H9 (cell line): ENCODE measurements around the gene EEF1AKMT3. TPM values are rescaled to one million over a fixed set of nuclear protein-coding genes. Genes with fewer than 3 reads are reported as not detected.

Experiments used
- DNase-seq: peaks from one replicate; pipeline ENCODE4 v3.0.0-alpha.2; 2017
- H2AFZ ChIP-seq: one replicate; pipeline ENCODE4 v1.6.1; 2013; ENCODE audit warnings: mild to moderate bottlenecking, low read length, control low read depth, moderate library complexity
- H2AK5ac ChIP-seq: 2 replicates; pipeline ENCODE4 v1.6.1; 2013; ENCODE audit warnings: low read length, control low read depth, mixed read lengths; ENCODE audit not compliant: insufficient read length
- H2BK120ac ChIP-seq: one replicate; pipeline ENCODE4 v1.6.1; 2013; ENCODE audit warnings: low read depth, mild to moderate bottlenecking, low read length, control low read depth, inconsistent platforms; ENCODE audit not compliant: poor library complexity, severe bottlenecking
- H2BK12ac ChIP-seq: 2 replicates; pipeline ENCODE4 v1.6.1; 2013; ENCODE audit warnings: low read length, control low read depth, mixed read lengths, low read depth; ENCODE audit not compliant: insufficient read length
- H2BK15ac ChIP-seq: 2 replicates; pipeline ENCODE4 v1.6.1; 2013; ENCODE audit warnings: low read depth, low read length, control low read depth
- H2BK20ac ChIP-seq: one replicate; pipeline ENCODE4 v1.6.1; 2013; ENCODE audit warnings: low read depth, mild to moderate bottlenecking, low read length, control low read depth, inconsistent platforms; ENCODE audit not compliant: poor library complexity, severe bottlenecking
- H2BK5ac ChIP-seq: 2 replicates; pipeline ENCODE4 v1.6.1; 2013; ENCODE audit warnings: low read length, control low read depth, mixed read lengths; ENCODE audit not compliant: insufficient read length
- H3K14ac ChIP-seq: 2 replicates; pipeline ENCODE4 v1.6.1; 2013; ENCODE audit warnings: low read length, control low read depth; ENCODE audit not compliant: insufficient read depth
- H3K18ac ChIP-seq: 2 replicates; pipeline ENCODE4 v1.6.1; 2013; ENCODE audit warnings: low read depth, mild to moderate bottlenecking, mixed read lengths, low read length, control low read depth; ENCODE audit not compliant: insufficient read length
- H3K23ac ChIP-seq: 2 replicates; pipeline ENCODE4 v1.6.1; 2013; ENCODE audit warnings: low read length, control low read depth, mixed read lengths, low read depth; ENCODE audit not compliant: insufficient read length
- H3K23me2 ChIP-seq: 2 replicates; pipeline ENCODE4 v1.6.1; 2013; ENCODE audit warnings: low read depth, mild to moderate bottlenecking, mixed read lengths, low read length, control low read depth; ENCODE audit not compliant: insufficient read length, poor library complexity, severe bottlenecking
- H3K27ac ChIP-seq: 2 replicates; pipeline ENCODE4 v1.5.1; 2013; ENCODE audit warnings: low read length, control low read depth, mixed read lengths, low read depth; ENCODE audit not compliant: insufficient read length
- H3K27me3 ChIP-seq: 2 replicates; pipeline ENCODE4 v1.6.1; 2013; ENCODE audit warnings: low read length, control low read depth, inconsistent platforms; ENCODE audit not compliant: insufficient read depth
- H3K4ac ChIP-seq: 2 replicates; pipeline ENCODE4 v1.6.1; 2013; ENCODE audit warnings: low read depth, mild to moderate bottlenecking, control low read depth, inconsistent platforms, low read length, moderate library complexity
- H3K4me1 ChIP-seq: 2 replicates; pipeline ENCODE4 v1.6.1; 2013; ENCODE audit warnings: low read length, control low read depth, inconsistent platforms; ENCODE audit not compliant: insufficient read depth
- H3K4me2 ChIP-seq: 2 replicates; pipeline ENCODE4 v1.6.1; 2013; ENCODE audit warnings: low read length, control low read depth, mixed read lengths; ENCODE audit not compliant: insufficient read length, insufficient read depth
- H3K56ac ChIP-seq: 2 replicates; pipeline ENCODE4 v1.6.1; 2013; ENCODE audit warnings: low read depth, mild to moderate bottlenecking, mixed read lengths, low read length, control low read depth; ENCODE audit not compliant: insufficient read length
- H3K79me1 ChIP-seq: 2 replicates; pipeline ENCODE4 v1.6.1; 2013; ENCODE audit warnings: low read depth, mild to moderate bottlenecking, moderate library complexity, low read length, control low read depth, inconsistent platforms; ENCODE audit not compliant: insufficient read depth, poor library complexity, severe bottlenecking
- H3K79me2 ChIP-seq: 2 replicates; pipeline ENCODE4 v1.6.1; 2013; ENCODE audit warnings: low read length, control low read depth, inconsistent platforms; ENCODE audit not compliant: insufficient read depth
- H3K9ac ChIP-seq: 2 replicates; pipeline ENCODE4 v1.6.1; 2013; ENCODE audit warnings: low read length, control low read depth, mixed read lengths; ENCODE audit not compliant: insufficient read length; ENCODE audit errors: extremely low read depth
- H3K9me3 ChIP-seq: one replicate; pipeline ENCODE4 v1.6.1; 2013; ENCODE audit warnings: low read depth, low read length, inconsistent platforms; ENCODE audit not compliant: control insufficient read depth
- H3T11ph ChIP-seq: one replicate; pipeline ENCODE4 v1.6.1; 2013; ENCODE audit warnings: mild to moderate bottlenecking, low read length, control low read depth, inconsistent platforms
- H4K20me1 ChIP-seq: one replicate; pipeline ENCODE4 v1.6.1; 2013; ENCODE audit not compliant: control insufficient read depth, insufficient read length, insufficient read depth
- H4K5ac ChIP-seq: 2 replicates; pipeline ENCODE4 v1.6.1; 2013; ENCODE audit warnings: low read depth, mild to moderate bottlenecking, mixed read lengths, low read length, control low read depth; ENCODE audit not compliant: insufficient read length
- H4K8ac ChIP-seq: replicated peaks from 2 replicates; pipeline ENCODE4 v1.6.1; 2013; ENCODE audit warnings: low read length, control low read depth, mixed read lengths, low read depth; ENCODE audit not compliant: insufficient read length
- H4K91ac ChIP-seq: 2 replicates; pipeline ENCODE4 v1.6.1; 2013; ENCODE audit warnings: low read depth, mild to moderate bottlenecking, moderate library complexity, mixed read lengths, low read length, control low read depth; ENCODE audit not compliant: insufficient read length
- H3K27ac Mint-ChIP-seq, 3 experiments: 2 replicates in 2 of 3; 3 replicates in 1 of 3; pipeline ENCODE4 v1.8.0; 2020 to 2021; ENCODE audit warnings: mixed read lengths in 3 of 3, mild to moderate bottlenecking in 1 of 3, moderate library complexity in 1 of 3
- H3K27me3 Mint-ChIP-seq: 2 replicates; pipeline ENCODE4 v1.8.0; 2021; ENCODE audit warnings: low read depth, mild to moderate bottlenecking, moderate library complexity, mixed read lengths
- H3K36me3 Mint-ChIP-seq, 3 experiments: 2 replicates in 2 of 3; 3 replicates in 1 of 3; pipeline ENCODE4 v1.8.0; 2020 to 2021; ENCODE audit warnings: low read depth in 3 of 3, mixed read lengths in 3 of 3; ENCODE audit not compliant: insufficient read depth in 1 of 3
- H3K4me1 Mint-ChIP-seq, 2 experiments: 2 replicates each; pipeline ENCODE4 v1.8.0; 2020; ENCODE audit warnings: mixed read lengths in 2 of 2
- H3K4me3 Mint-ChIP-seq, 2 experiments: 2 replicates in 1 of 2; 3 replicates in 1 of 2; pipeline ENCODE4 v1.8.0; 2020 to 2021; ENCODE audit warnings: mild to moderate bottlenecking in 2 of 2, mixed read lengths in 2 of 2, moderate library complexity in 1 of 2
- H3K9me3 Mint-ChIP-seq, 2 experiments: 2 replicates in 1 of 2; 3 replicates in 1 of 2; pipeline ENCODE4 v1.8.0; 2020; ENCODE audit warnings: mild to moderate bottlenecking in 2 of 2, mixed read lengths in 2 of 2, moderate library complexity in 1 of 2
- WGBS: extraction: QIAGEN DNeasy Blood & Tissue Kit; methylation state at CpG from one replicate; pipeline ENCODE4 v1.1.7; 2013; ENCODE audit warnings: missing lambda C conversion rate, low lambda C conversion rate, mixed read lengths; ENCODE audit not compliant: insufficient read length; ENCODE audit errors: extremely low coverage; 5-methylcytosine and 5-hydroxymethylcytosine counted together
- total RNA-seq: library from RNA; stranded (reverse); gene quantifications from 2 replicates; pipeline ENCODE4 v1.2.1, GENCODE V29; 2021
- TF ChIP-seq, protein P1 (sequence below): fragments of 200-600 bp; sonication (generic); conservative IDR thresholded peaks from 3 replicates; pipeline ENCODE4 v1.8.0; 2021; ENCODE audit warnings: antibody characterized with exemption, mild to moderate bottlenecking

Gene EEF1AKMT3
- total RNA-seq, 1 experiment from 2014 or later, result 2.9 TPM

DNA sequence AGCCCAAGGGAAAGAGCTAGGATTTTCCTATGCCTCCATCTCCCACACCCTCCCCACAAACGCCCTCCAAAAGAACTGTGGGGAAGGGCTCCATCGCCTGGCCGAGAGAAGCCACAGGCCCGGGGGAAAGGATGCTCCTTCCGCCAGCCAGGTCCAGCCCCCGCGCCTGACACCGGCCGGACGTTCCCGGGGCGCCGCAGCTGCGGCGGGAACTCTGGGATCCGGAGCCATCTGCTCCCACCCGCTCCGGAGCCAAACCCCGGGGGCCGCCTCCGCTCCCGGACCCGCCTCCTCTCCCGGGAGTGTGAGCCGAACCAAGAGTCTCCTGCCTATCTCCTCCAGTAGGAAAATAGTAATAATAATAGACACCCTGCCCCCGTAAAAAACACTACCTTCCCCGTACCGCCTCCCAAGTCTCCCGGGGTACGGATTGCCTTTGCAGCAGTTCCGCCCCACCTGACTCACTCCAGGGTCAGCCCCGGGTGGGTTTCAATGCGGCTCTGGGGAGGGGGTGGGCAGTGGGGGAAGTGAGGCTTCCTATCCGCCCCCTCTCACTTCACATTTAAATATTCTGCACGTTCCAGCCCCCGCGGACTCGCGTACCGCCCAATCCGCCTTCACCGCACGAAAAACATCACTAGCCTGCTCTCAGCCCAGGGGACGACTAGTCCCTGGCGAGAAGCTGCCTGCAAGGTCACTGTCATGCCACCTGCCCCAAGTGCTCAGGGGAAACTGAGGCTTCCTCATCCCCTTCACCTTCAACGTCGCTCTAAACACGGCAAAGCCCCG lies 36.3 kb upstream of the EEF1AKMT3 start:
- H3K79me1 ChIP-seq, result no peaks in the 10 kb centered on the region
- no peak overlapping the region for H3K27ac ChIP-seq
- no peaks in the 10 kb centered on the region for H3K4me1 ChIP-seq
- H3K79me2 ChIP-seq, result no peaks in the 10 kb centered on the region
- H4K20me1 ChIP-seq, result peaks cover 2% of the 10 kb centered on the region
- no peak overlapping the region for H4K5ac ChIP-seq
- no peak overlapping the region for H3T11ph ChIP-seq
- TF ChIP-seq, protein P1, sequence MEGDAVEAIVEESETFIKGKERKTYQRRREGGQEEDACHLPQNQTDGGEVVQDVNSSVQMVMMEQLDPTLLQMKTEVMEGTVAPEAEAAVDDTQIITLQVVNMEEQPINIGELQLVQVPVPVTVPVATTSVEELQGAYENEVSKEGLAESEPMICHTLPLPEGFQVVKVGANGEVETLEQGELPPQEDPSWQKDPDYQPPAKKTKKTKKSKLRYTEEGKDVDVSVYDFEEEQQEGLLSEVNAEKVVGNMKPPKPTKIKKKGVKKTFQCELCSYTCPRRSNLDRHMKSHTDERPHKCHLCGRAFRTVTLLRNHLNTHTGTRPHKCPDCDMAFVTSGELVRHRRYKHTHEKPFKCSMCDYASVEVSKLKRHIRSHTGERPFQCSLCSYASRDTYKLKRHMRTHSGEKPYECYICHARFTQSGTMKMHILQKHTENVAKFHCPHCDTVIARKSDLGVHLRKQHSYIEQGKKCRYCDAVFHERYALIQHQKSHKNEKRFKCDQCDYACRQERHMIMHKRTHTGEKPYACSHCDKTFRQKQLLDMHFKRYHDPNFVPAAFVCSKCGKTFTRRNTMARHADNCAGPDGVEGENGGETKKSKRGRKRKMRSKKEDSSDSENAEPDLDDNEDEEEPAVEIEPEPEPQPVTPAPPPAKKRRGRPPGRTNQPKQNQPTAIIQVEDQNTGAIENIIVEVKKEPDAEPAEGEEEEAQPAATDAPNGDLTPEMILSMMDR, result peak; percentile 60; the same call in 2 of the 3 replicates
- no peak overlapping the region for H3K9ac ChIP-seq
- WGBS, result no CpG with 5 or more reads among the region's 49 CpGs
- peak overlapping the region; percentile 49 for H3K4me2 ChIP-seq
- H3K56ac ChIP-seq, result no peak overlapping the region
- H3K23ac ChIP-seq, result no peak overlapping the region
- peaks cover 26 to 37% of the 10 kb centered on the region in 2 experiments for H3K4me1 Mint-ChIP-seq
- H3K23me2 ChIP-seq, result peaks cover 16% of the 10 kb centered on the region
- peaks cover 96% of the 10 kb centered on the region for H3K27me3 Mint-ChIP-seq
- no peak overlapping the region for H2AFZ ChIP-seq
- H3K36me3 Mint-ChIP-seq, result no peaks in the 10 kb centered on the region; a peak in 1 of 7 replicates
- H3K9me3 Mint-ChIP-seq, result no peaks in the 10 kb centered on the region; a peak in 1 of 5 replicates
- DNase-seq, result peak; percentile 84
- H2BK20ac ChIP-seq, result no peak overlapping the region
- no peaks in the 10 kb centered on the region for H3K9me3 ChIP-seq
- H2BK15ac ChIP-seq, result no peak overlapping the region
- H3K4me3 Mint-ChIP-seq, result peak overlapping the region; percentile 59 to 84
- H4K8ac ChIP-seq, result no peak overlapping the region
- no peak overlapping the region for H2BK120ac ChIP-seq
- no peak overlapping the region for H3K4ac ChIP-seq
- no peak overlapping the region for H3K27ac Mint-ChIP-seq
- no peak overlapping the region for H3K14ac ChIP-seq
- H3K27me3 ChIP-seq, result peaks cover 57% of the 10 kb centered on the region
- H3K18ac ChIP-seq, result no peak overlapping the region
- H2BK12ac ChIP-seq, result no peak overlapping the region
- H4K91ac ChIP-seq, result no peak overlapping the region
- no peak overlapping the region for H2AK5ac ChIP-seq
- H2BK5ac ChIP-seq, result no peak overlapping the region
